Hippocampal formation (tissue), 2 donors: ENCODE data around the gene TLR9.

Experiments used
- DNase-seq, 2 donors: peaks; one replicate each; lab custom pipeline; 2025; lab: John Stamatoyannopoulos, UW

TLR9 gene

DNA sequence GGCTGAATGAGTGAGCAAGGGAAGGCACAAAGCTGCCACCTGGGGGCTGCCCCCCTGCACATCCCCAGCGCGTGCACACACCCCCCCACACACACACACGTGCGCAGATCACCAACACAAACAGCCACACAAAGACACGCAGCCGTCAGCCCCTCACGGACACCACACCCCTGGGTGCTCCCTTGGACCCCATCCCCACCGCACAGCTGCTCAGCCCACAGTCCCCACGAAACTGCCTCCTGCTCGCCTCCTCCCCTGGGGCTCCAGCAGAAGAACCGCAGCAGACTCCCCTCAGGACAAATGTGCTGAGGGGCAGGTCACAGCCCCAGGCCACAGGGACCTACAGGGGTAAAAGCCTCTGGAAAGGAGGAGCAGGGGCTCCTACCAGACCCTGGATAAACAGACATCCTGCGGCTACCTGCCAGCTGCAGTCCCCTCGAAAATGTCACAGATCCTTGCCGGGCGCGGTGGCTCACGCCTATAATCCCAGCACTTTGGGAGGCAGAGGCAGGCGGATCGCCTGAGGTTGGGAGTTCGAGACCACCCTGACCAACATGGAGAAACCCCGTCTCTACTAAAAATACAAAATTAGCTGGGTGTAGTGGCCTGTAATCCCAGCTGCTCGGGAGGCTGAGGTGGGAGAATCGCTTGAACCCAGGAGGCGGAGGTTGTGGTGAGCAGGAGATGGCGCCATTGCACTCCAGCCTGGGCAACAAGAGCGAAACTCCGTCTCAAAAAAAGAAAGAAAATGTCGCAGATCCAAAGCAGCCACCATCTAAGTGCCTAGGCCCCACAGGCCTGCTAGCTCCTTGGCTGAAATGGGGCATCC, 7.0 kb upstream of the TLR9 start:
- DNase-seq: no peak

DNA sequence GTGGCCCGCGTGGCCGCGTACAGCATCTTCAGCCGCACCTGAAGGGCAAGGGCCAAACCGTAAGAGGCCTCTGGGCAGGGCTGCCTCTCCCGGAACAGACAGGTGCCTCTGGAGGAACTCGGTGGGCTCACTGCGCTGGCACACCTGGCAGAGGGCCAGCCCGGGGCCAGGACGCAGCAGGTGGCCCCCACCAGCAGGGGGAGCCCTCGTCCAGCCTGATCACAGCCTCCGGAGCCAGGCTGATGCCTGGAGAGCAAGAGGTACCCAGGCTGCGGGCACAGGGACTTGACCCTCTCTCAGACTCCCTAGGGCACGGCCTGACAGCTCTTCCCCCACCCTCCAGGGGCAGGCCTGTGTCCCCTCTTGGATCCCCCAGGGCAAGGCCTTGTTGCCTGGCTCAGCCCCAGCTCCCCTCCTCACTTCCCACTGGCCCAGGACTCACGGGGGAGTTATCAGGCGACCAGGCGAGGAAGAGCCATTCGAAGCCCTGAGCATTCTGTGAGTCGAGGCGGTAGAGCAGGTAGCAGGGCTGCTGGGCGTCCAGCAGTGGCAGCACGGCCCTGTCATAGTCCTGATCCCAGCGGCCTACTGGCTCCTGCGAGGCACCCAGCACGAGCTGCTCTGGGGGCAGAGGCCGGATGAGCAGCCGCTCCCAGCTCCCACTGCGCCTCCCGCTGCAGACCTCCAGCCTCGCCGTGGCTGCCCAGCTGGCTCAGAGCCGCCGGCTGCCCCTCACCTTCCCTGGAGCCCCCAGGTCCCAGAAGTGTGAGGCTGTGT, 6.2 kb upstream of the TLR9 start:
- DNase-seq: peak in 1 of 2 donors; percentile 24

DNA sequence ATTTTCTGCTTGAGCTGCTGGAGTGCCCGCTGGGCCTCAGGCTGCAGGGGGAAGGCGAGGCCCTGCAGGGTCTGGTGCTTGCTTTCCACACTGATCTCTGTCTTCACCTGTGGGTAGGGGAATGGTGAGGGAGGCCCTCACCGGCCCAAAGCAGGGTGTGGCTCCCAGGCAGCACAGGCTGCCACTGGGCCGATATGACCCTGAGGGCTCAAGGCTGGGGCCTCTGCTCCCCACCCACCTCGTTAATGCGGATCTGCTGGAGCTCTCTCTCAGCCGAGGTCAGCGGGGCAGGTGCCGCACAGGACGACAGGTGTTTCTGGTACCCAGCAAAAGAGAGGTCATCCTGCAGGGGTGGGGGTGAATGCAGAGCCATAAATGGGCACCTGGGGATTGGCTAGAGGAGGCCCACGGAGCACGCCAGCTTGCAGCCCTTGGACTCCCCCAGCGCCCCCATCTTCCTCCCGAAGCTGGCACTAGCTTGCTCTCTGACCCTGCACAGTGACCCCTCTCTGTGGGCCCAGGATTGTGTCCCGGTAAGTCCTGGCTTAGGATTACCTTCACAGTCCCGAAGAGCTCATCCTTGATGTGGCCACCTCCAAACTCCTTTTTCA, 5.5 kb upstream of the TLR9 start:
- DNase-seq: no peak

DNA sequence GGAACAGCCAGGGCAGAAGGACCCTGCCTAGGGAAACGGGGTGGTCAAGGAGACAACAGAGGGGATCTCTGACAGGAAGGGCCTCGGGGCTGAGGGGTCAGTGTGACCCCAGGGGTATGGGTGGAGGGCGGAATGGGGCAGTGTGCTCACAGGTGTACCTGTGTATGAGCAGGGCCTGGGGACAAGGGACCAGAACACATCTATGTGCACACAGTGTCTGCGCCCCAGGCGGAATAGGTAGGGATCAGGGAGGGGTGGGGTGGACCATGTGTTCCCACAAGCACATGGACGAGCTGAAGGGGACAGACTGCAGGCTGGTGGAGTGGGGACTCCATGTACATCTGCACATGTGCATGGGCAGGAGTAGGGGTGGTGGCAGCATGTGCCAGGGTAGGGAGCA, 5.0 kb upstream of the TLR9 start:
- DNase-seq: no peak

DNA sequence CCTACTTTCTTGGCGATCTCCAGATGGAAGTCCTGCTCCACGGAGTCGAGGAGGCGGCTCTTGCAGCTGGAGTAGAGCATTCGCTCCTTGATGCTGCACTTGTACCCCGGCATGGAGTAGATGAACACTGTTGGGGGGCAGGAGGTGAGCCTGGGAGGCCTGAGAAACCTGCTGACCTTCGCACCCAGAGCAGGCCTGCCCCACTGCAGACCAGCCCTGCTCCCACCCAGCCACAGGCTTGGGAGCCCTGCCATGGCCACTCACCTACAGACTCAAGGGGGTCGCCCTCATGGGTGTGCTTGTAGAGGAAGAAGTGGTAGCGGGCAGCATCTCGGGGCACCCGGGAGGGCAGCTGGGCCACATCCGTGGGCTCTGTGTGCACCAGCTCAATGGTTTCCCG, 4.2 kb upstream of the TLR9 start:
- DNase-seq: no peak

DNA sequence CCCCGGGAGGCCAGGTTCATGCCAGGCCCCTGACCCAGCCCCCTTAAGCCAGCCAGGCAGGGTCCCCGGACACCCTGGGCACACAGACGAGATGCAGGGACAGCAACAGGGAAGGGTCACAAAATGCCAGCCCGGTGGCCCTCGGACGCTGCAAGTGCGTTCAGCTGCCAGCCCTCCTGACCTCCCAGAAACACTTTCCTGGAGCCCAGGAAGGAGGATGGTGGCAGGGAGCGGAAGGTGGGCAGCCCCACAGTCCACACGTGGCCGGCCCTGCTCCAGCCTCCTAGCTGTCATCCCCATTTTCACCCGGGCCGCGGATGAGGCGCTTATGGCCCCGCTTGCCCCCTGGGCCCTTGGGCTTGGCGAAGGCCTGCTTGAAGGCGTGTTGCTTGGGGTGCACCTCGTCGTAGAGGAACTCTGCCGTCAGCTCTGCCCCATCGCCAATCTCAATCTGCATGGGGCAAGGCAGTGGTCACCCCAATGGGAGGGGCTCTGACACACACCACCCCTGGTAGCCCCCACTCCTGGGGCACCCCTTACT, 3.4 kb upstream of the TLR9 start:
- DNase-seq: no peak

DNA sequence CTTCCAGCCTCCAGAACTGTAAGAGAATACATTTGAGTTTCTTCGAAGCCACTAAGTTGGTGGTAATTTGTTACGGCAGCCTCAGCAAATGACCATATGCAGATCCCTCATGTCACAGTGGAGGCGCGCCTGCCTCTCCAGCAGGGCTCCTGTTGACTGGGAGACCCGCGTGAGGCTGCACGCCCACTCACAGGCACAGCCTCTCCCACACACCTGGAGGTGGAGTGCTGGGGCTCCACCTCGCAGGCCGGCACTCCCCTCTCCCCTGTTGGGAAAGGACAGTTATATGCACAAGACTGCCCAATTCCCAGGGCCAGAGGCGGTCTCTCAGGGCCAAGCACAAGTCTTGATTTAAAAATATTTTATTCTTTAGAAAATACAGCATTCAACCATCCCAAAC, 2.8 kb upstream of the TLR9 start:
- no peak for DNase-seq

DNA sequence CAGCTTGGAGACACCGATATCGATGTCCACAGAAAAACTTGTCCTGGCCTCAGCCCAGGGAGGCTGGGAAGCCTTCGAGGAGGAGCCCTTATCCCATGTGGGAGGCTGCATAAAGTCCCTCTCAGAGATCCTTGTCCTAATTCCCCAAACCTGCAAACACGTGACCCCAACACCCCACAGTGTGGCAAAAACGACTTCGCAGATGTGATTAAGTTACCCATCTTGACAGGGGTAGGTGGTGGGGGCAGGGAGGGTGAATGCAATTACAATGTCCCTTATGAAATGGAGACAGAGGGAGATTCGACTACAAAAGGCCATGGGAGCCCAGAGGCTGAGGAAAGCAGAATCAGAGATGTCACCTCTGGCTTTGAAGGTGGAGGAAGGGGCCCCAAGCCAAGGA, 2.3 kb upstream of the TLR9 start:
- DNase-seq: no peak

DNA sequence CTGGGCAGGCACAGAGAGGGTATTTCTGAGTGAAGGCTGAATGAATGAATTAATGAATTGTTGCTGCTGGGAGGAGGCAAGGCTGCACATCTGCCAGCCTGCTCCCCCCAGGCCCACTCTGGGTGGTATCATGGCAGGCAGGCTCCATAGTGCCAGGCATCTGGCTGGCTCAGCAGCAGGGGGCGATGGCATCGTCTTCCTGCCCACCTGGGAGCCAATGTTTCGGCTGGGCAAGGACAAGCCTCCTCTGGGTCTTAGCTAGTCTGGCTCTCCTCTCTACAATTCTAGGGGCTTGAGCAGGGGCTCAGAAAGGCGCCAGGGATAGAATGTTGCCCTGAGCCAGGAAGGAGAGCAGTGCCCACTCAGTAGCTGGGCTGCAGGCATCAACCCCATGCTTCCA, 1.7 kb upstream of the TLR9 start:
- no peak for DNase-seq

DNA sequence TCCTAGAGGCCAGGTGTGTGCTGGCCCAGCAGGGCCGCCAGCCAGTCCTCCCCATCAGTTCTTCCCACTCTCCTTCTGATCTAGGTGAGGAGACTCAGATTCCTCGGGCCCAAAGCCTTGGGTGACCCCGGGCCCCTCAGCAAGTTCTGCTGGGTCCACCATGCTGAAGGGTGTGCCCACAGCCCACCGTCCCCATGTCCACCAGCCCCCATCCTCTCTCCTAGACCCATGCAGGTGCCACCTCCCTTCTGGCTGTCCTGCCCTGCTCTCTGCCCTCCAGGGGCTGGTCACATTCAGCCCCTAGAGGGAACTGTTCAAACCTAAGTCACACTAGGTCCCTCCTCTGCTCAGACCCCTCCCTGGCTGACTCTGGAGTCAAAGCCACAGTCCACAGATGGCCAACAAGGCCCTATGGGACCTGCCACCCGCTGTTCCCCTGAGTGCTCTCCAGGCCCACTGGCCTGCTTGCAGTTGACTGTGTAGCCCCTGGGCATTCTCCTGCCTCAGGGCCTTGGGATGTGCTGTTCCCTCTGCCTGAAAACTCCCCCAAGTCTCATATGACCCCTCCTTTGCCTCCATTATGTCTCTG, 878 bp upstream of the TLR9 start:
- DNase-seq: no peak

DNA sequence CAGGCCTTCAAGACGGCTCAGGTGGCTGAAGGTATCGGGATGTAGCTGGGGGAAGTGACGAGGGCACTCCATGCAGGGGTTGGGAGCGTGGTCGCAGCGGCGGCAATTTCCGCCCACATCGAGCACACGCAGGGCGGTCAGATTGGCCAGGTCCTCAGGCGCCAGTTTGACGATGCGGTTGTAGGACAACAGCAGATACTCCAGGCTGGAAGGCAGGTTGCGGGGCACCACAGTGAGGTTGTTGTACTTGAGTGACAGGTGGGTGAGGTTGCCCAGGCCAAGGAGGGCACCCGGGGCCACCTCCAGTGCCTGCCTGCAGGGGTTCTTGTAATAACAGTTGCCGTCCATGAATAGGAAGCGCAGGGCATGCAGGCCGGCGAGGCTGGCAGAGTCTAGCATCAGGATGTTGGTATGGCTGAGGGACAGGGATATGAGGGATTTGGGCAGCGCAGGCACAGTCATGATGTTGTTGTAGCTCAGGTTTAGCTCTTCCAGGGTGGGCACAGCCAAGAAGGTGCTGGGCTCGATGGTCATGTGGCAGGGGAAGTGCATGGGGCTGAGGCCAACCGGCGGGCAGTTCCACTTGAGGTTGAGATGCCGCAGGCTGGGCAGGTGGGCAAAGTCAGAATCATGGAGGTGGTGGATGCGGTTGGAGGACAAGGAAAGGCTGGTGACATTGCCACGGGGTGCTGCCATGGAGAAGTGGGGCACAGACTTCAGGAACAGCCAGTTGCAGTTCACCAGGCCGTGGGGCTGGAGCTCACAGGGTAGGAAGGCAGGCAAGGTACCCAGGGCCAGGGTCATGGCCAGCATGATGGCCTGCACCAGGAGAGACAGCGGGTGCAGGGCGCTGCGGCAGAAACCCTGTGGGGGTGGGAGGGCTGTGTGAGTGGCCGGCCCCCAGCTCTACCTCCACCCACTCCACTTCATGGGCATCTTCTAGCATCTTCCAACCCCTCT, 1.7 kb downstream of the TLR9 start:
- no peak for DNase-seq

DNA sequence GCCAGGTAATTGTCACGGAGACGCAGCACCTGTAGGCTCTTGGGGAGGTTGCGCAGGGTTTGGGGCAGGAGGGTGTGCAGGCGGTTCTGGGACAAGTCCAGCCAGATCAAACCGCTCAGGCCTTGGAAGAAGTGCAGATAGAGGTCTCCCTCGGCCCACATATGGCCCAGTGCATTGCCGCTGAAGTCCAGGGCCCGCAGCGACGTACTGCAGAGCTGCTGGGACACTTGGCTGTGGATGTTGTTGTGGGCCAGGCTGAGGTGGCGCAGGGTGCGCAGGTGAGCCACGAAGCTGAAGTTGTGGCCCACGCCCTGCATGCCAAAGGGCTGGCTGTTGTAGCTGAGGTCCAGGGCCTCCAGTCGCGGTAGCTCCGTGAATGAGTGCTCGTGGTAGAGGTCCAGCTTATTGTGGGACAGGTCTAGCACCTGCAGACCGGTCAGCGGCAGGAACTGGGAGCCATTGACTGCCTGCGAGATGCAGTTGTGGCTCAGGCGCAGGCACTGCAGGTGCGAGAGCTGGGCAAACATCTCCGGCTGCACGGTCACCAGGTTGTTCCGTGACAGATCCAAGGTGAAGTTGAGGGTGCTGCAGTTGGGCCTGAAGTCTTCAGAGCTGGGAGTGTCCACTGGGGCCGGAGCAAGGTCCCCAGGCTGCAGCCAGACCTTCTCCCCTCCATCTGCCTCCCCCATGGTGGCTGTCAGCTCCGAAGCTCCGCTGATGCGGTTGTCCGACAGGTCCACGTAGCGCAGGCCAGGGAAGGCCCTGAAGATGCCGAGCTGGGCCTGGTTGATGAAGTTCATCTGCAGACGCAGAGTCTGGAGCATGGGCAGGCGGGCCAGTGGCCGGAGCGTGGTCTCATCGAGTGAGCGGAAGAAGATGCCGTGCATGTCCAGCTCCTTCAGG, 2.9 kb downstream of the TLR9 start:
- no peak for DNase-seq

DNA sequence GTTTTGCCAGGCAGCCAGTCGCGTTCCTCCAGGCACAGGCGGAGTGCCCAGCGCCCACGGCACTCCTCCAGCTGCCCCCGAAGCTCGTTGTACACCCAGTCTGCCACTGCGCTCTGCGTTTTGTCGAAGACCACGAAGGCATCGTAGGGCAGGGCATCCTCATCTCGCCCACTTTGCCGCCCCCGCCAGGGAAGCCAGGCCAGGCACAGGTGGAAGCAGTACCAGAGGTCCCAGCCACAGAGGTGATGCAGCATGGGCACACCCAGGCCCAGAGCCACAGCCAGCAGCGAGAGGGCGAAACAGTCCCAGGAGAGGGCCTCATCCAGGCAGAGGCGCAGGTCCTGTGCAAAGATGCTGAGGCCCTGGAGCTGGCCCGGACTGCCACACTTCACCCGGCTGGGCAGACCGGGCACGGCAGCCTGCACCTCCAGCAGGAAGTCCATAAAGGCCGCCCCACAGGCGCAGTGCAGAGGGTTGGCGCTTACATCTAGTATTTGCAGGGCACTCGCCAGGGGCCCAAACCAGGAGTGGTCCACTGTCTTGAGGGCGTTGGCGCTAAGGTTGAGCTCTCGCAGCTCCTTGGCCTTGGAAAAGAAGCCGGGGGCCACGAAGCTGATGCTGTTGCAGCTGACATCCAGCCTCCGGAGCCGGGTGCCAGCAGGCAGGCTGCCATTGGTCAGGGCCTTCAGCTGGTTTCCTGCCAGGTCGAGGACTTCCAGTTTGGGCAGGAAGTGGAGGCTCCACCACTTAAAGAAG, 3.7 kb downstream of the TLR9 start:
- no peak for DNase-seq

DNA sequence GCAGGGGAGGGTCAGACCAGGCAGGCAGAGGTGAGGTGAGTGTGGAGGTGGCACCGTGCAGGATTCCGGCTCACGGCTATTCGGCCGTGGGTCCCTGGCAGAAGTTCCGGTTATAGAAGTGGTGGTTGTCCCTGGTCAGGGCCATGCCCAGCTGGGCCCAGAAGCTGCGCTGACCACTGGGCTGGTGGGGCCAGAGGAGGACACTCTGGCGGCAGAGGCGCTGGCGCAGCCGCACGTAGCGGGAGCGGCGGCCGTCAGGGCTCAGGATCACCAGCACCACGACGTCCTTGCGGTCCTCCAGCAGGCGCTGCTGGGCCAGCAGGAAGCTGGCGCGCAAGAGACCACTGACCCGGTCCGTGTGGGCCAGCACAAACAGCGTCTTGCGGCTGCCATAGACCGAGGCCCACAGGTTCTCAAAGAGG, 4.3 kb downstream of the TLR9 start:
- no peak for DNase-seq

DNA sequence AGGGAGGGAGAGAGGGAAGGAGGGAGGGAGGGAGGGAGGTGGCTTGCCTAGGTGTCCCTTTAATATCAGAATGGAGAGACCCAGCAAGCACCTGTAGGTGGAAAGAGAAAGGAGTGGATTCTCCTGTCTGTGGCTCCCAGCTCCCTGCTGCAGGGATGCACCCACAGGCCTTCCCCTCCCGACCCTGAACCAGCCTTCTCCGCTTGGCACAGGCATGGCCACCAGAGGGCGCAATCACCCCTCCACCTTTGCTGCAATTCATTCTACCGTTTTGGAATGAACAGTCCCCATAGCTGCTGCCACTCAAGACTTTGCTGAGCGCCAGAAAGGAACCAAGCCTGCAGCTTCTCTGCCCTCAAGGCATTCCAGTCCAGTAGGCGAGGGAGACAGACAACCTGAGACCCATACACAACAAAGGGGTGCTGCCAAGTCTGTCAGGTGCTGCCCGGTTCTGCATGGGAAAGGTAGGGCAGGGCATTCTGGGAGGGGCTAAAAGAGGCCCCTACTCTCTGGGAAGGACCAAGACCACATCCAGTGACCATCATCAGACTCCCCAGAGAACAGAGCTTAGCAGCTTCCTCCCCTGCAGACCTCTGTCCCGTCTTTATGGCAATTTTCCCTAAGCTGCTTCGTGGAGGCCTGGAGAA, 4.9 kb downstream of the TLR9 start:
- DNase-seq: peak; percentile 53 to 71

DNA sequence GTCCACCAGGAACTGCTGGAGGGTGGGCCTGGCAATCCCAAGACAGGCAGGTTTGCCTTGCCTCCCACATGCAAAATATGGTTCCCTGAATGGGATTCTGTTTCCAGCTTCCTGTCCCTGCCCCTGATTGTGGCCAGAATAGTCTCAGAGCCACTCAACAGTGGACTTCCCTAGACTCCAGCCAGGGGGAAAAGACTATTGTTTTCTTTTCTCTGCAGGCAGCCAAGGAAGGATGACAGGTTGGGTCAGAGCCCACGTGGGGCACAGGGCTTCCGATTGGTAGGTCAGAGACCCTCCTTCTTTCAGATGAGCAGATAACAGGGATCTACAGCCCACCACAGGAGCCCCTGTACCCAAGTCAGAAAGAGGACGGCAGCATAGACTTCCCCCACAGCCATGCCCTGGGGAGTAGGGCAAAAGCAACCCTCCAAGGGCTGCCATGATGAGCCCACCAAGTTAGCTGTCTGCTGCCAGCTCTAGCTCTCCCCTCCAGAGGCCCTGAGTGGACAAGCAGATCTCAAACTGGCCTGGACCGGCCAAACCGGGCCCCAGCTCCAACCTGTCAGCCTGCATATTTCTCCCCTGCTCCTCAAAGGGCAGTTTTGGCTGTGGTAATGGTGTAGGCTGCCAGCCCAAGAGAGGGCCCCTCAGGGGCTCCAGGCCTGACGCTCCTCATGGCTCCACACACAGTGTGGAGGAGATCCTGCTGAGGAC, 6.4 kb downstream of the TLR9 start:
- DNase-seq: no peak

DNA sequence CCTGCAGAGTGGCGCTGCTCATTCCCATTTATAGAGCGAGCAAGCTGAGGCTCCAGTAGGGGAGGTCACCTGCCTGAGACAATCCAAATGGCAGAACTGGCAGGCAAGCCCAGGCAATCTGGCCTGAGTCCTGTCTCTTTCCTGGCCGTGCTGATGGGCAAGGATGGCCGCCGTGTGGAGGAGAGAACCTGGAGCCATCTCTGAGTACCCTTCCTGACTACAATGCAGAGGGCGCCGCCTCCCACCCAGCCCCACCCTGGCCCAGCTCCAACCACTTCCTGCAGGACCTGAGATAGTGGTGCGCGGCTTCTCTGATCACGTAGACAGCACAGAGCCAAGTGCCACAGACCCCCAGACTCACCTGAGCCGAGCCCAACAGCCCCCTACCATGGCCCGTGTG, 7.0 kb downstream of the TLR9 start:
- no peak for DNase-seq

DNA sequence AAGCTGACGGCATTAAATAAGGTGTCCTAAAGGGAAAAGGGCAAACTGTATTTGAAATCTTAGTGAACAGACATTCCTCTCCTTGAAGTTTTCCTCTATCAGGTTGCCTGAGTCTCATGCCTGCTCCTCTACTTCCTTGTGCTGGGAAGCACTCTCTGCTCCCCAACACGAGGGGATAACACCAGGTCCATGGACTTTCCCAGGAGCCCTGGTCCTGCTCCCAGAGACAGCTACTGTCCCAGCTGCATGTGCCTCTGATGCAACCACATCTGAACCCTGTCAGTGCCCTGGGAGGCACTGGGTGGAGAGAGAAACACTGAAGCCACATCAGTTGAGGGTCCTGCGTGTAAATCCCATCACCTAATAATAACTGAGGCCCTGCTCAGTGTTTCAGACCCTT, 7.4 kb downstream of the TLR9 start:
- no peak for DNase-seq
